ENCODE results near the gene LMCD1.

The LMCD1 gene

DNA sequence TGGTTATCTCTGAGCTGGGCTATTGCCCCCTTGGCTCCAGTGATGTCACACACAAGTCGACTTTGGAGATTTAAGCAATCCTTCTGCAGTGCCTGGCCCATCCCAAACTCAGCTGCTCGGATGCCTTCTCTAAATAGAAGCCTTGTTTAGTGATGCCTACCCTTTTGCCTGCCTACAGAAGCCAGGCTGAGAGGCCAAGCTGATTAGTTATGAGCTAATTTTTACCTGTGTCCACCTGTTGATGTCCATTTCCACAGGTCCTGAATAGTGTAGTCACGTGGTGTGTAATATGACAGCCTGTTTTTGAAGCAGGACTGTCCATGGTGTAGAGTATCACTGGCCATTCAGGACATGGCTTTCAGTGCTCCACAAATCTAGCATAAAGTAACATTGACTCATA lies 97.5 kb downstream of the LMCD1 start:
- Histone ChIP-seq H3K79me2 (ENCODE audit: insufficient read depth, low read length) (no peaks in the 10 kb centered on the region), H3K9me2 (ENCODE audit: low read depth, low read length) (no peaks in the 10 kb centered on the region), H3K27me3 (ENCODE audit: insufficient read depth, low read length) (no peaks in the 10 kb centered on the region; the same call in 1 of the 2 replicates), H2AFZ (ENCODE audit: low read length) (no peak overlapping the region), H3K9me3 (ENCODE audit: low read length) (no peaks in the 10 kb centered on the region), H3K36me3 (ENCODE audit: insufficient read depth, low read length) (no peaks in the 10 kb centered on the region), H3K9ac (ENCODE audit: low read length) (no peak overlapping the region), H3K4me1 (ENCODE audit: insufficient read depth, low read length, severe bottlenecking) (no peaks in the 10 kb centered on the region), H3F3A (ENCODE audit: insufficient read depth, low read length) (no peaks in the 10 kb centered on the region), H3K4me2 (ENCODE audit: low read length) (no peak overlapping the region), H3K4me3 (ENCODE audit: low read depth, low read length, poor library complexity, severe bottlenecking) (no peak overlapping the region), H3K27ac (ENCODE audit: low read depth, low read length, poor library complexity, severe bottlenecking) (no peak overlapping the region), H4K20me1 (ENCODE audit: insufficient read depth, low read length) (no peaks in the 10 kb centered on the region)
- TF ChIP-seq CTCF (IDR thresholded peaks at IDR 0.05; ENCODE audit: low read length): no peak
- TF ChIP-seq EZH2 (IDR thresholded peaks at IDR 0.05; ENCODE audit: borderline replicate concordance, low read length): no peak

DNA sequence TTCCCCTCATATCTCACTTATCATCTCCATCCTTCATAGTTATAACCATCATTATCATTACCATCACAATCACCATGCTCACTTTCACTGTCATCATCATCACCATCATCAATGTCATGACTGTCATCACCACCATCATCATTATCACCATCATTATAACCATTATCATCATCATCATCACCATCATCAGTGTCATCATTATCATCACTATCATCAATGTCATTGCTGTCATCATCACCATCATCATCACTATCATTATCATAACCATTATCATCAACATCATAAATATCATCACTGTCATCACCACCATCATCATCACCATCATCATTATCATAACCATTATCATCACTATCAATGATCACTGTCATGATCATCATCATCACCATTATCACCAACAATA lies 98.8 kb downstream of the LMCD1 start:
- no peak for TF ChIP-seq CTCF (IDR thresholded peaks at IDR 0.05; ENCODE audit: low read length)
- Histone ChIP-seq H3K9me3 (ENCODE audit: low read length) (no peaks in the 10 kb centered on the region), H3K36me3 (ENCODE audit: insufficient read depth, low read length) (no peaks in the 10 kb centered on the region), H3K27me3 (ENCODE audit: insufficient read depth, low read length) (peaks cover 1% of the 10 kb centered on the region; the same call in 1 of the 2 replicates), H3K9ac (ENCODE audit: low read length) (no peak overlapping the region), H3F3A (ENCODE audit: insufficient read depth, low read length) (no peaks in the 10 kb centered on the region), H2AFZ (ENCODE audit: low read length) (no peak overlapping the region), H3K79me2 (ENCODE audit: insufficient read depth, low read length) (no peaks in the 10 kb centered on the region), H3K27ac (ENCODE audit: low read depth, low read length, poor library complexity, severe bottlenecking) (no peak overlapping the region), H3K4me1 (ENCODE audit: insufficient read depth, low read length, severe bottlenecking) (no peaks in the 10 kb centered on the region), H4K20me1 (ENCODE audit: insufficient read depth, low read length) (no peaks in the 10 kb centered on the region), H3K4me3 (ENCODE audit: low read depth, low read length, poor library complexity, severe bottlenecking) (no peak overlapping the region), H3K4me2 (ENCODE audit: low read length) (no peak overlapping the region), H3K9me2 (ENCODE audit: low read depth, low read length) (no peaks in the 10 kb centered on the region)

DNA sequence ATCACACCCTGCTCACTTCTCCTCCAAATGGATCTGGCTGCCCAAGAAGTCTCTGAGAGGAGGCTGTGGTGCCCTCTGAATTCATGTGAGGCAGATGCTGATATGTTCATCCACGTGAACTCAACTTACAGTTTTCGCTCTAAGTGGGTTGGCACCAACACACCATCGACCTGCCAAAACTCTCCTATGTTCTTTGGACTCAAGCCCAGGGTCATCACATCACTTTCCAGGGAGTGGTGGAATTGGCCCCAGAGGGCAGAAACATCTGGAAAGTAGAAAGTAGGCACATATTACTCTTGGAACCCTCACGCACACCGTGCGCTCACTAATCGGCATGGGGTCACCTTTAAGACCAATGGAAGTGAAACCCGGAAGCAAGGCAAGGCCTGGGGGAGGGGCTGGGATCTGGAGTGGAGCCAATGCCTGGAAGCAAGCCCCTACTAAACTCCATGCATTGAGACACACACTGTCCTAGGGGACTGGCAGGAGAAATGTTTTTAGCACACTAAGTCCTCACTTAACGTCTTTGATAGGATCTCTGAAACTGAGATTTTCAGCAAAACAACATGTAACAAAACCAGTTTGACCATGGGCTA lies 101.6 kb downstream of the LMCD1 start:
- Histone ChIP-seq H3K27me3 (ENCODE audit: insufficient read depth, low read length) (peaks cover 7% of the 10 kb centered on the region; the same call in 1 of the 2 replicates), H3K9me3 (ENCODE audit: low read length) (no peaks in the 10 kb centered on the region), H3K4me3 (ENCODE audit: low read depth, low read length, poor library complexity, severe bottlenecking) (no peak overlapping the region), H3K79me2 (ENCODE audit: insufficient read depth, low read length) (no peaks in the 10 kb centered on the region), H3K27ac (ENCODE audit: low read depth, low read length, poor library complexity, severe bottlenecking) (no peak overlapping the region), H3K9ac (ENCODE audit: low read length) (no peak overlapping the region), H3K9me2 (ENCODE audit: low read depth, low read length) (no peaks in the 10 kb centered on the region), H4K20me1 (ENCODE audit: insufficient read depth, low read length) (no peaks in the 10 kb centered on the region), H2AFZ (ENCODE audit: low read length) (no peak overlapping the region), H3K36me3 (ENCODE audit: insufficient read depth, low read length) (no peaks in the 10 kb centered on the region), H3K4me1 (ENCODE audit: insufficient read depth, low read length, severe bottlenecking) (no peaks in the 10 kb centered on the region), H3K4me2 (ENCODE audit: low read length) (no peak overlapping the region), H3F3A (ENCODE audit: insufficient read depth, low read length) (no peaks in the 10 kb centered on the region)
- TF ChIP-seq EZH2 (IDR thresholded peaks at IDR 0.05; ENCODE audit: borderline replicate concordance, low read length) (no peak), CTCF (IDR thresholded peaks at IDR 0.05; ENCODE audit: low read length) (no peak)
